ENCODE data around the gene TSR1. TPM values are rescaled to one million over a fixed set of nuclear protein-coding genes. Genes with fewer than 3 reads are reported as not detected.

The TSR1 gene
- total RNA-seq, 4 donors from 2014 or later, result 3.0 to 18.9 (median 14.4) TPM

- intact Hi-C loops (cut with DNase I; ENCODE audit: low total_unique reads), result no loop called here
- Histone ChIP-seq H3K9me3 (no peaks in the 10 kb centered on the region), H3K4me1 (no peaks in the 10 kb centered on the region), H3K4me3 (no peak overlapping the region), H3K27ac (no peak overlapping the region), H3K36me3 (peaks cover 0 to 34% (median 13%) of the 10 kb centered on the region in 4 donors), H3K27me3 (no peaks in the 10 kb centered on the region)
- DNase-seq, result no peak
- TF ChIP-seq POLR2A (IDR thresholded peaks at IDR 0.05) (no peak), POLR2AphosphoS5 (IDR thresholded peaks at IDR 0.05) (no peak), EP300 (IDR thresholded peaks at IDR 0.05; ENCODE audit: low read depth) (no peak), CTCF (IDR thresholded peaks at IDR 0.05) (no peak)
- WGBS, 2 donors (ENCODE audit: low coverage in 1 of 2), result 93% methylated on average over 8 to 9 of the region's 9 CpGs
- in situ Hi-C loops (cut with MboI; ENCODE audit: low pct_ligation_motif_present in 1 of 4, low pct_unique_long_range_greater_than_20kb in 1 of 4, low sequenced_read_pairs in 3 of 4), result loop anchor here in 1 of 4 donors (25.0 kb wide), 1 partner anchor 390 kb away; no protein-coding TSS in a partner anchor
Observed at GRCh38 chr17:2277429-2278170, 58.7 kb downstream of the TSR1 start.

GRCh38 chr17:2275722-2276121 lies 60.5 kb downstream of the TSR1 start:
- WGBS, 2 donors (ENCODE audit: low coverage in 1 of 2), result 57 to 78% methylated on average over 1 of the region's 1 CpG
- Histone ChIP-seq H3K27me3 (no peaks in the 10 kb centered on the region), H3K9me3 (no peaks in the 10 kb centered on the region), H3K27ac (no peak overlapping the region), H3K4me3 (no peak overlapping the region), H3K36me3 (peaks cover 0 to 21% (median 7%) of the 10 kb centered on the region in 4 donors), H3K4me1 (no peaks in the 10 kb centered on the region)
- no peak for DNase-seq
- in situ Hi-C loops (cut with MboI; ENCODE audit: low pct_ligation_motif_present in 1 of 4, low pct_unique_long_range_greater_than_20kb in 1 of 4, low sequenced_read_pairs in 3 of 4) (loop anchor here in 1 of 4 donors (25.0 kb wide), 1 partner anchor 388 kb away; no protein-coding TSS in a partner anchor), intact Hi-C loops (cut with DNase I; ENCODE audit: low total_unique reads) (no loop called here)
- TF ChIP-seq POLR2A (IDR thresholded peaks at IDR 0.05) (no peak), CTCF (IDR thresholded peaks at IDR 0.05) (no peak), EP300 (IDR thresholded peaks at IDR 0.05; ENCODE audit: low read depth) (no peak), POLR2AphosphoS5 (IDR thresholded peaks at IDR 0.05) (no peak)

- TF ChIP-seq CTCF (IDR thresholded peaks at IDR 0.05) (no peak), POLR2A (IDR thresholded peaks at IDR 0.05) (no peak), EP300 (IDR thresholded peaks at IDR 0.05; ENCODE audit: low read depth) (no peak), POLR2AphosphoS5 (IDR thresholded peaks at IDR 0.05) (no peak)
- Histone ChIP-seq H3K27me3 (no peaks in the 10 kb centered on the region), H3K9me3 (no peaks in the 10 kb centered on the region), H3K36me3 (peaks cover 0 to 9% (median 1%) of the 10 kb centered on the region in 4 donors), H3K27ac (no peak overlapping the region), H3K4me1 (no peaks in the 10 kb centered on the region), H3K4me3 (no peak overlapping the region)
- intact Hi-C loops (cut with DNase I; ENCODE audit: low total_unique reads) (no loop called here), in situ Hi-C loops (cut with MboI; ENCODE audit: low pct_ligation_motif_present in 1 of 4, low pct_unique_long_range_greater_than_20kb in 1 of 4, low sequenced_read_pairs in 3 of 4) (no loop called here)
- no peak for DNase-seq
- 64 to 74% methylated on average over 1 to 2 of the region's 2 CpGs for WGBS, 2 donors (ENCODE audit: low coverage in 1 of 2)
Observed at GRCh38 chr17:2274414-2274813, 61.8 kb downstream of the TSR1 start.

Small RNA genes within 50 kb of the gene (small RNA-seq; reads per million reads assigned to genes)
- gene AC006435.3 (0 reads per million in 4 donors), gene SNORD91A (877 to 3,558 (median 1,287) reads per million in 4 donors), gene SNORD91B (133 to 443 (median 199) reads per million in 4 donors)

Other genes with a start within 250 kb of the TSR1 start
- 100 to 1,000 TPM in 1 of 4 donors, 10 to 100 TPM in 3; 28.6 to 112 (median 39.1) TPM for gene SMG6, start 32.7 kb downstream of the TSR1 start, total RNA-seq
- 10 to 100 TPM in 2 of 4 donors, under 1 TPM in 1, not detected in 1; 0.40 to 23.1 (median 12.1) TPM for gene SRR, start 32.5 kb downstream of the TSR1 start, total RNA-seq
- gene SGSM2, start 1.0 kb upstream of the TSR1 start, total RNA-seq, result 100 to 1,000 TPM in 1 of 4 donors, 10 to 100 TPM in 3; 41.0 to 148 (median 70.0) TPM
- gene MNT, start 64.6 kb upstream of the TSR1 start, total RNA-seq, result 10 to 100 TPM; 13.7 to 27.7 (median 20.9) TPM
- gene METTL16, start 175.4 kb upstream of the TSR1 start, total RNA-seq, result 100 to 1,000 TPM in 1 of 4 donors, 10 to 100 TPM in 3; 16.1 to 141 (median 19.8) TPM